Measurements from ENCODE around the gene RAPH1.

RAPH1 gene

DNA sequence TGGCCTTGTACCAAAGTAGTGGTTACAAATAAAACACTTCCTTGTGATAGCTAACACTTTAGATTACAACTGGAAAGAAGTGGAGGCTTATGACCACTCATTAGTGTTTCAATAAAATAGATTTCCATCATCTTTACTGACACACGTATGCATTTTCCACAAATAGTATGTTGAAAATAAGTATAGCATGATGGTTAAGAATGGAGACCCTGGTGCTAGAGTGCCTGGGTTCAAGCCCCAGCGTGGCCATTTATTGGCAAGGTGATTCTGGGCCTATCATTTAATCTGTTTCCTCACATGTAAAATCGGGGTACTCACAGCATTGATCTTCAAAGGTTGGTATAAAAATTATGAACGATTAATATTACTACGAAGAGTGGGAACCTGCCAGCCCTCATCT lies 54.5 kb downstream of the RAPH1 start:
- TF ChIP-seq, protein P1, sequence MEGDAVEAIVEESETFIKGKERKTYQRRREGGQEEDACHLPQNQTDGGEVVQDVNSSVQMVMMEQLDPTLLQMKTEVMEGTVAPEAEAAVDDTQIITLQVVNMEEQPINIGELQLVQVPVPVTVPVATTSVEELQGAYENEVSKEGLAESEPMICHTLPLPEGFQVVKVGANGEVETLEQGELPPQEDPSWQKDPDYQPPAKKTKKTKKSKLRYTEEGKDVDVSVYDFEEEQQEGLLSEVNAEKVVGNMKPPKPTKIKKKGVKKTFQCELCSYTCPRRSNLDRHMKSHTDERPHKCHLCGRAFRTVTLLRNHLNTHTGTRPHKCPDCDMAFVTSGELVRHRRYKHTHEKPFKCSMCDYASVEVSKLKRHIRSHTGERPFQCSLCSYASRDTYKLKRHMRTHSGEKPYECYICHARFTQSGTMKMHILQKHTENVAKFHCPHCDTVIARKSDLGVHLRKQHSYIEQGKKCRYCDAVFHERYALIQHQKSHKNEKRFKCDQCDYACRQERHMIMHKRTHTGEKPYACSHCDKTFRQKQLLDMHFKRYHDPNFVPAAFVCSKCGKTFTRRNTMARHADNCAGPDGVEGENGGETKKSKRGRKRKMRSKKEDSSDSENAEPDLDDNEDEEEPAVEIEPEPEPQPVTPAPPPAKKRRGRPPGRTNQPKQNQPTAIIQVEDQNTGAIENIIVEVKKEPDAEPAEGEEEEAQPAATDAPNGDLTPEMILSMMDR (IDR thresholded peaks at IDR 0.05; ENCODE audit: low read depth, low read length), result no peak
- no peak for DNase-seq (ENCODE audit: extremely low read depth, low read depth)

DNA sequence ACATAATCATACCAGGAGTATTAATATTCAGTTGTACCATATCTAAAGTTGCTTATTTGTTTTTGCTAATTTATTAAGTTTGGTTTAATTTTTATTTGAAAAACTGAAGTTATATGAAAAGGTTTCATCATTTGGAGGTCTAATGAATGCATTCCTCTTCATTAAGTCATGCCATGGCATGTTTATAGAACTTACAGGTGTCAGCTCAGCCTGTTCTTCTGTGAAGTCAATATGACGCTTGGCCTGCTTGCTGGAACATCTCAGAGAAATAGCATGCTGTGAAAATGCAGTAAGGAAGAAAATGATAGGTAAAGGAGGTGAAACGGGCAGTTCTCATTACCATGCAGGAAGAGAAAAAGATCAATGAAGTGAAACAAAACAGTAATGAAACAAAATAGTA lies 58.2 kb downstream of the RAPH1 start:
- TF ChIP-seq, protein P1 (IDR thresholded peaks at IDR 0.05; ENCODE audit: low read depth, low read length), result no peak

DNA sequence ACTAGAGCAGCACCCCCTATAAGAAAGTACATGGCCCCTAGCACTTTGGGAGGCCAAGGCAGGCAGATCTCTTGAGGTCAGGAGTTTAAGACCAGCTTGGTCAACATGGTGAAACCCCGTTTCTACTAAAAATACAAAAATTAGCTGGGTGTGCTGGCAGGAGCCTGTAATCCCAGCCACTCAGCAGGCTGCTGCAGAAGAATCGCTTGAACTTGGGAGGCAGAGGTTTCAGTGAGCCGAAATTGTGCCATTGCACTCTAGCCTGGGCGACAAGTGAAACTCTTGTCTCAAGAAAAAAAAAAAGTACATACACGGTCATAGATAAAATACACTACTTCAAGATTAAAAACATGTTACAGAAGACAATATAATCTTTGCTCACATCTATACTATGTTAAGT lies 63.8 kb downstream of the RAPH1 start:
- TF ChIP-seq, protein P1 (IDR thresholded peaks at IDR 0.05; ENCODE audit: low read depth, low read length), result no peak
- DNase-seq (ENCODE audit: extremely low read depth, low read depth), result no peak

More for the DNA sequence above, 58.2 kb downstream of the RAPH1 start:
- DNase-seq (ENCODE audit: extremely low read depth, low read depth), result no peak

DNA sequence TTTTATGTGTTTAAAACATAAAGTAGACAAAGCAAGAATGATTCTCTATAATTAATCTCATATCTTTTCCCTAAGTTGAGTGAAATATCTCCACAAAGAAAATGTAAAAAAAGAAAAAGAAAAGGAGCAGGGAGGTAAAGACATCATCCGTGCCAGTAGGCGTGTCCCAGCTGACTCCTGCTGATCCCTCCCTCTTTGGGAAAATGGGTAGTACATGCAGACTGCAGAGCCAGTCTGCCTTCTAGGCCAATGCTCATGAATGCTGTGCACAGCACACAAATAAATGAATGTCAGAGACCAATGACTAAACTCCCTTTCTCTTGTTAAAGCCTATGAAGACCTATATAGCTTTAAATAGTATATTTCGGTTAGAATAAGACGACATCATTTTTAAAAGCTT lies 64.7 kb downstream of the RAPH1 start:
- DNase-seq (ENCODE audit: extremely low read depth, low read depth), result no peak
- TF ChIP-seq, protein P1 (IDR thresholded peaks at IDR 0.05; ENCODE audit: low read depth, low read length), result no peak

DNA sequence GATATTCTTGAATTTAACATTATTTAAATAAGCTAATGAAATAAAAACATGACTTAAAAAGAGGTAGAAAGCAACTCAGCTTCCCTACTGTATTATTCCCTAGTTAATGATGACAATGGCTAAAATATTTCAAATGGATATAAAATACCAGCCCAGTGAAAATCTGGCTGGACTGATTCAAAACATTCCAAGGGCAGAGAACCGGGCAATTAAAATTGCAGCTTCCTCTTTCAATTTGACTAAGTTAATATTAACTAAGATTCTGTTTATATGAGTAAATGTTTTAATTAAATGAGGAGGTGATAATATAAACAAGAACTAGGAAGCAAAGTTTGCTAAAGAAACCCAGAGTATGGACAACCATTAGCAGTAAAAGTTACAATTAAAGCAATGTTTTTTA lies 65.6 kb downstream of the RAPH1 start:
- DNase-seq (ENCODE audit: extremely low read depth, low read depth), result no peak
- TF ChIP-seq, protein P1 (IDR thresholded peaks at IDR 0.05; ENCODE audit: low read depth, low read length), result no peak

GRCh38 chr2:203463266-203463678 lies 71.8 kb downstream of the RAPH1 start:
- no peak for DNase-seq (ENCODE audit: extremely low read depth, low read depth)
- TF ChIP-seq, protein P1 (IDR thresholded peaks at IDR 0.05; ENCODE audit: low read depth, low read length), result no peak

GRCh38 chr2:203462308-203462707 lies 72.8 kb downstream of the RAPH1 start:
- TF ChIP-seq, protein P1 (IDR thresholded peaks at IDR 0.05; ENCODE audit: low read depth, low read length), result no peak
- DNase-seq (ENCODE audit: extremely low read depth, low read depth), result no peak

Data from AG09319 (cell line).